C4-2B (cell line): ENCODE measurements around the gene SERP2.

ENCODE experiments used
- ZFX ChIP-seq: fragments of 450-650 bp; IDR thresholded peaks from 2 replicates; pipeline ENCODE4 v1.6.1; 2017
- TF ChIP-seq, protein P1 (sequence below): fragments of 450-650 bp; conservative IDR thresholded peaks from 2 replicates; pipeline ENCODE4 v1.5.1; 2017; ENCODE audit warnings: mild to moderate bottlenecking

DNA sequence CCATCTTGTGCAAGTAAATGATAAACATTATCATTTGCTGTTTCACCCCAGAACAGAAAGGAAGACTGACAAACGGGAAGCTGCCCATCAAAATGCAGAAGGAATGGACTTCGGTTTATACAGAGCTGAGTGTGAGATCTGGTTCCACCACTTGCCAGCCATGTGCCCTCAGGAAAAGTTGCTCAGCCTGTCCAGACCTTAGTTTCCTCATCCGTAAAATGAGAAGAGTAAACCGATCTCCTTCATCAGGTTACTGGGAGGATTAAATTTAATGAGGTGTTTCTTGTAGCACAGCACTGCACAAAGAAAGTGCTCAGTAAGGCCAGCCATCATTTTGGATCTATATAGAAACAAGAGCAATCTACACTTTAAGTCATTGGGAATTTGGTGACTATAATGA is 36.7 kb upstream of the SERP2 start:
- TF ChIP-seq, protein P1, sequence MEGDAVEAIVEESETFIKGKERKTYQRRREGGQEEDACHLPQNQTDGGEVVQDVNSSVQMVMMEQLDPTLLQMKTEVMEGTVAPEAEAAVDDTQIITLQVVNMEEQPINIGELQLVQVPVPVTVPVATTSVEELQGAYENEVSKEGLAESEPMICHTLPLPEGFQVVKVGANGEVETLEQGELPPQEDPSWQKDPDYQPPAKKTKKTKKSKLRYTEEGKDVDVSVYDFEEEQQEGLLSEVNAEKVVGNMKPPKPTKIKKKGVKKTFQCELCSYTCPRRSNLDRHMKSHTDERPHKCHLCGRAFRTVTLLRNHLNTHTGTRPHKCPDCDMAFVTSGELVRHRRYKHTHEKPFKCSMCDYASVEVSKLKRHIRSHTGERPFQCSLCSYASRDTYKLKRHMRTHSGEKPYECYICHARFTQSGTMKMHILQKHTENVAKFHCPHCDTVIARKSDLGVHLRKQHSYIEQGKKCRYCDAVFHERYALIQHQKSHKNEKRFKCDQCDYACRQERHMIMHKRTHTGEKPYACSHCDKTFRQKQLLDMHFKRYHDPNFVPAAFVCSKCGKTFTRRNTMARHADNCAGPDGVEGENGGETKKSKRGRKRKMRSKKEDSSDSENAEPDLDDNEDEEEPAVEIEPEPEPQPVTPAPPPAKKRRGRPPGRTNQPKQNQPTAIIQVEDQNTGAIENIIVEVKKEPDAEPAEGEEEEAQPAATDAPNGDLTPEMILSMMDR: no peak
- TF ChIP-seq ZFX: no peak
